Cerebellar cortex (tissue), 1 donor: ENCODE data around the gene RAPSN.
A peak's percentile ranks its signal among the peaks of the same experiment; 100 is the strongest.

Experiments used
- DNase-seq: peaks from one replicate; pipeline ENCODE4 v3.0.0-alpha.2; 2015; ENCODE audit warnings: low spot score

The RAPSN gene

GRCh38 chr11:47408598-47409439 lies 40.1 kb downstream of the RAPSN start:
- DNase-seq = peak; percentile 61

- DNase-seq = peak; percentile 92
These were observed 41.0 kb downstream of the RAPSN start, which contains the start of gene SLC39A13 for GRCh38 chr11:47407746-47408590. Gene SLC39A13, plus strand, starts transcription at chr11:47408590. Its CDS starts 1,505 bp downstream, at chr11:47410095.

DNA sequence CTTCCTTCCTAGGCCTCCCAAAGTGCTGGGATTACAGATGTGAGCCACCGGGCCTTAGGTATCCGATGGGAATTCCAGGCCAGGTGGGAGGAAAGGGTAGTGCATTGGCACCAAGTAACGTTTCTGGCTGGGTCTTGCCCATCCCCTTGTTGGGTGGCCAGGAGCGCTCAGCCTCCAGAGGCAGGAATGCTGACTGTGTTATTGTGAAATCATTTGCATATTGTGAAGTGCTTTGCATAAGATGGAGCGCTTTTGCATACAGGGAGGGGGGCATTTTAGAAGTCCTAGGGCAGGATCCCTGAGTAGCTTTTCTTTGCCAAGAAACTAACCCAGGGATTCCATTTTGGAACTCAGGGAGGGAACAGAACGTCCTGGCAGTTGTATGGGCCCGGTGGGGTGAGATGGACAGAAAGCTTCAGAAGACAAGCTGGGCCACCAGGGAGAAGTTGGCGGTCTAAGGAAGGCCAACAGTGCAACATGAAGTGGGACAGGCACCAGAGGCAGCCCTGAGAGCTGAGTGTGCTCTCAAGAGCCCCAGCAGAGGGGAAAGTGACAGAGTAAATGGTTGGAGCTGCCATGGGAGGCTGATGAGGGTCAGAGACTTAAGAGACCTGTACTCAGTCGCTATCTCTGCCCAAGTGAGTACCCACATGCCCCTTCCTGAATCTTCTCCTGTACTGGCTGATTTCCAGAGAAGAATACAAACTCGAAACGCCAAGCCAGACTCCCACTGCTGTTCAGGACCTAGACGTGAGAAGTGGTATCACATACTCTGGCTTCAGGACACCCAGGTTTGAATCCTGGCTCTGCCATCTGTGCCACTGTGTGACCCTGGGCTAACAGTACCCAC lies 41.8 kb downstream of the RAPSN start:
- DNase-seq = no peak

GRCh38 chr11:47403571-47403970 lies 45.4 kb downstream of the RAPSN start:
- DNase-seq = no peak

- DNase-seq = no peak
These were observed 45.8 kb downstream of the RAPSN start for GRCh38 chr11:47403135-47403534.

- peak; percentile 82 for DNase-seq
These were observed 48.1 kb downstream of the RAPSN start for GRCh38 chr11:47400768-47401279.

GRCh38 chr11:47399860-47400767 lies 48.8 kb downstream of the RAPSN start:
- no peak for DNase-seq

DNA sequence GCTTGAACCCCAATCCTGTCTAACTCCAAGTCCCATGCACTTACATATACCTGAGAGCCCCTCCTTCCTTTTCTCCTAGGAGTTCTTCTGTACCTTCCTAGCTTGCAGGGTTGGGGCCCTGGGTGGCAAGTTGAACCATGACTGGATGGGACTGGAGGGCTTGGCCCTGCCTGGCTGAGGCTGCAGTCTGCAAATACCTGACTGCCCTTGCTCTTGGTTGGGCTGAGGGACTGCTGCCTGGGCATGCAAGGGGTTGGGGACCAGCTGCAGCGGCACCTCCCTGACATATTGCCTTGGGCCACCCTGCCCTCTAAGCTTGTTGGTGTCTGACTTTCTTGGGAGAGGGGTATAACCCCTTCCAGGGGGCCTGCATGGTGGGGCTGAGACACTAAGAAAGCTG lies 50.4 kb downstream of the RAPSN start:
- no peak for DNase-seq

DNA sequence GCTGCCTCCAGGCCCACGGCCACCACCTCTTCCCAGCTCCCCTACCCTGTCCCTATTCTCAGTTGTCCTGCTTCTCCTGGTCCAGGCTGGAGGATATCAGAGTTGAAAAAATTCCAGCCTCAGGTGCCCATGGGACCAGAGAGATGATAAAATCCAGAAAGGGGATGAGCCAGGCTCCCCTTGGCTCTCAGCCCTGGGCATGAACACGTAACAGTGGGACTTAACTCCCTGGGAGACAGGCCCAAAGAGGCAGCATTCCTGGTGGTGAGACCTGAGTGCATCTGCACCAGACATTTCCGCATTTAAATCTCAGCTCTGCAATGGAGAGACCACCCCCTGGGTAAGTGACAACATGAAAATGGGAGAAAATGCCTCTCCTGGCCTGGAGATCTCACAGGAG lies 50.9 kb downstream of the RAPSN start:
- DNase-seq = no peak

DNA sequence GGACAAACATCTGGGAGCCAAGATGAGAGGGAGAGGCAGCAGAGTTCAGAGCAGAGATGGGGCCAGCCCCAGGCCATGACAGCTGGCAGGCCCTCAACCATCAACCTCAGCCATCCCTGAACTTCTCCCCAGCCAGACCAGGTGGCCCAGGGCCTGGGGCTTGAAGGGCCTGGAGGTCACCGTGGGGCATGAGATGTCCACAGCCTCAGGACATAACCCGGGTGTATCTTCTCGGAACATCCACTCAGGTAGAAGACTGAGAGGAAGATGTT lies 53.0 kb downstream of the RAPSN start:
- no peak for DNase-seq

DNA sequence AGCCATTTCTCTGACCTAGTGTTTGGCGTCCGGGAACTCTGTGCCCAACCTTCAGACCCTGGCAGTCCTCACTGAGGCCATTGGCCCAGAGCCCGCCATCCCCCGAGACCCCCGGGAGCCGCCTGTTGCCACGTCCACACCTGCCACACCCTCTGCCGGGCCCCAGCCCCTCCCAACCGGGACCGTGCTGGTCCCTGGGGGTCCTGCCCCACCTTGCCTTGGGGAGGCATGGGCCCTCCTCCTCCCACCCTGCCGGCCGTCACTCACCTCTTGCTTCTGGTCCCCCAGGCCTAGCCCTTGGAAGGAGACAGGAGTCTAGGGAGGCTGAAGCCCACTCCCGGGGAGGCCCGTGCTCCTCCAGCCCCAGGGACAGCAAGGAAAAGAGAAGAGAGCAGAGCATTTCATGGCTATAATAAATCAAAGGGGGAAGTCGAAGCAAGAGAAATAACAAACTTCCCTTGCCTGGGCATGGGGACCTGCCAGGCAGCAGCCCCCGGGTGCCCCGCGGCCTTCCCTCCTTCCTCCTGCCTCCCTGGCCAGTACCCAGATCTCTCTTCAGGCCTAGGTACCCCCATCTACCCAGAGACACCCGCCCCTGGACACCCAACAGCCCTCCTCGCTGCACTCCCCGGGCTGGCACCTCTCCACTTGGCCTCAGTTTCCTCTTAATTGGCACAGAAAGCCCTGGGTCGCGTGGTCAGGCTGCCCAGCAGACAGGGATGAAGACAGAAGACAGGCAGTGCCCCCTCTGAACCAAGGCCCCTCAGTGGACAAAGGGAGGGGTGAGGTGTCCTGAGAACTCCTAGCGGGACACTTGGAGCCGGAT lies 53.5 kb downstream of the RAPSN start:
- no peak for DNase-seq

GRCh38 chr11:47394322-47395222 lies 54.4 kb downstream of the RAPSN start:
- no peak for DNase-seq

DNA sequence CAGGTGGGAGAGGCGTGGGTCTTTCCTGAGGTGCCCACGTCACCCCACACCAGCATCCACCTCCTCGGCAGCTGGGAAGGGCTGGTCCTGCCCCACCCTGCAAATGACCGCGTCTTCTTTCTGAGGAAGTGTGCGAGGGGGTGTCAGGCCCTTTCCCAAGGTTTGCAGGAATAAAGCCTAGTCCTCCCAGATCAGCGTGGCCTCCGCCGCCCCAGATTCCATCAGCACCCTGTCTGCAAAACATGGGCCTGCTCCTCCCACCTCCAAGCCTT lies 55.0 kb downstream of the RAPSN start:
- no peak for DNase-seq

- DNase-seq = no peak
These were observed 55.5 kb downstream of the RAPSN start for GRCh38 chr11:47393163-47394049.

DNA sequence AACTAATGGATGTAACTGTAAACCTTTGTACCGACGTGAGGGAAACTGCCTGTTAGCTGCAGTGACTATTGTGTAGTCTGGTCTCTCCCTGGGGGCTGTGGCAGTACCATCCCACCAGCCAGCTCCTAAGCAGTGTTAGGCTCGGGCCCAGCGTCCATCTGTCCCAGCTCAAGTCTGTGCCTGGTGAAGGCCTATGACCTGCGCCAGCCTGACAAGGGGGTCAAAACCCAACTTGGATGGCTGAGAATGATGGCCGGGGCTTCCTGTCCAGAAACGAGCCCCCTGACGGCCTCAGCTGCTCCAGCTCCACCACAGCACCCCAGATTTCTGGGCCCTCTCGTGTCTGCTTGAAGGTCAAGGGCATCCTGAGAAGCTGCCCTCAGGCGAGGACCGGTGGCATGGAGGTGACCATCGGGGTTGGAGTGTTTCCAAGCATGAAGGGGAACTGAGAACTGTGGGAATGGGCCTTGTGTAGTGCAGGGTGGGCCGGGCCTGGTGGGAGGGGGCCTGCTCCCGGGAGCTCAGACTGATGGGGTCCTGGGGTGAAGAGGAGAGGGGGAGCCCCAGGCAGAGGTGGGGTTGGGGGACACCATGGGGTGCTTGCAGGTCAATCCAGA lies 56.3 kb downstream of the RAPSN start:
- DNase-seq = no peak

DNA sequence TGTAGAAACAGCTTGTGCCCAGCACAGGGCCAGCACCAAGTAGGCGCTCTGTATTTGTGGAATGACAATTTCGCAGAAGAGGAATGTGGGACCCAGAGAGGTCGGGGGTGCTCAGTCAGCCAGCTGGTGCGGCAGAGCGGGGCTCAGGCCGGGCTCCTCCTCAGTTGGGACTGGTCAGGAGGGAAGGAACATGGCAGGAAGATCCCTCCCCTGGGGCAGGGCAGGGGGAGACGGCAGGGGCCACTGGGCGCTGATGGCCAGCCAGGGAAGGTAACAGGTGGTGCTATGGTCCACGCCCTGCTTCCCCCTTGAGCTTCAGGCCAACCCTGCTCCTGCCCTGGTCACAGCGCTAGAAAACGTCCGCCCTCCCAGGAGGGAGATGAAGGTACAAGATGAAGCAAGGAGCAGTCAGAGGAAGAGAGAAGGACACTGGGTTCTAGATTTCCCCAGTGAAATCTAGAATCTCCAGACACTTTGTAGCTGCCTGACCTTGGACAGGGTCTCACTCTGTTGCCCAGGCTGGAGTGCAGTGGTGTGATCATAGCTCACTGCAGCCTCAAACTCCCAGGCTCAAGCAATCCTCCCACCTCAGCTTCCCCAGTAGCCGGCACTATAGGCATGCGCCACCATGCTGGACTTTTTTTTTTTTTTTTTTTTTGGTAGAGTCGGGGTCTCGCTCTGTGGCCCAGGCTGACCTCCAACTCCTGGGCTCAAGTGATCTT lies 57.1 kb downstream of the RAPSN start:
- no peak for DNase-seq

DNA sequence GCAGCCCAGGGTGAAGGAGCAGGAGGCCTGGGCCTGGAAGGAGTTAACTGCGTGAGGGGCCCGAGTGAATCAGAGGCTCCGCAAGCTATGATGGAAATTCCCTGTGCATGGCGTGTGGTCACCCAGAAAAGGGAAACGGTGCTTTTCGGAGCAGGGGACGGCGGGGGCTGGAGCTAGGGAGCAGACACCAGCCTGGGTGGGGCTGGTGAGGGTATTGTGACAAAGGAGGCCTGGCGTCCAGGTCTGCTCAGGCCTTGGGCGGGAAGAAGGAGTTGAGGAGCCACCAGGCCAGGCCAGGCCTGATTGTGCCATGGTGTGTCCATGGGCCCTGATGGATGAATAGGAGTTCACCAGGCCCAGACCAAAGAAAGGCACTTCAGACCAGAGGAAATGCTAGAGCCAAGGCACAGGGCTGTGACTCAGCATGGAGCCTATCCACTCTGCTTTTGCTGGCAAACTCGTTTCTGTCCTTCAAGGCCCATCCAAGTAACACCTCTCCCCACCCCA lies 57.8 kb downstream of the RAPSN start:
- no peak for DNase-seq
